IPS-NIHi11 (cell line): ENCODE data around the gene DMD.

Source experiments
- DNase-seq: peaks from one replicate; pipeline ENCODE4 v3.0.0; 2012; ENCODE audit warnings: mixed read lengths, low spot score

DMD gene

GRCh38 chrX:31179203-31179602 lies 2032.1 kb downstream of the DMD start:
- no peak for DNase-seq

GRCh38 chrX:31178769-31179125 lies 2032.6 kb downstream of the DMD start:
- no peak for DNase-seq

GRCh38 chrX:31178064-31178768 lies 2033.1 kb downstream of the DMD start:
- no peak for DNase-seq

GRCh38 chrX:31170792-31171191 lies 2040.6 kb downstream of the DMD start:
- no peak for DNase-seq

GRCh38 chrX:31168551-31168950 lies 2042.8 kb downstream of the DMD start:
- DNase-seq = no peak

- no peak for DNase-seq
These were observed 2044.5 kb downstream of the DMD start for GRCh38 chrX:31166832-31167231.

GRCh38 chrX:31166416-31166815 lies 2044.9 kb downstream of the DMD start:
- DNase-seq = no peak

GRCh38 chrX:31165241-31166035 lies 2045.9 kb downstream of the DMD start:
- DNase-seq = no peak

GRCh38 chrX:31154946-31155345 lies 2056.4 kb downstream of the DMD start:
- no peak for DNase-seq

- no peak for DNase-seq
These were observed 2057.8 kb downstream of the DMD start for GRCh38 chrX:31153475-31154047.

GRCh38 chrX:31147175-31147574 lies 2064.2 kb downstream of the DMD start:
- no peak for DNase-seq

- DNase-seq = no peak
These were observed 2071.4 kb downstream of the DMD start for GRCh38 chrX:31139961-31140360.

- DNase-seq = no peak
These were observed 2073.2 kb downstream of the DMD start for GRCh38 chrX:31138124-31138523.

- no peak for DNase-seq
These were observed 2075.2 kb downstream of the DMD start for GRCh38 chrX:31136144-31136611.

- no peak for DNase-seq
These were observed 2078.5 kb downstream of the DMD start for GRCh38 chrX:31132821-31133241.

GRCh38 chrX:31130457-31131220 lies 2080.7 kb downstream of the DMD start:
- no peak for DNase-seq

GRCh38 chrX:31128855-31129254 lies 2082.5 kb downstream of the DMD start:
- no peak for DNase-seq

- DNase-seq = no peak
These were observed 2083.6 kb downstream of the DMD start for GRCh38 chrX:31127716-31128115.

GRCh38 chrX:31126205-31126604 lies 2085.1 kb downstream of the DMD start:
- no peak for DNase-seq

- DNase-seq = no peak
These were observed 2086.8 kb downstream of the DMD start for GRCh38 chrX:31124536-31124935.

GRCh38 chrX:31123335-31123734 lies 2088.0 kb downstream of the DMD start:
- no peak for DNase-seq

GRCh38 chrX:31117266-31117665 lies 2094.1 kb downstream of the DMD start:
- DNase-seq = no peak
